NCI-H2081 (cell line): ENCODE results near the gene NHSL2.

Source experiments
- DNase-seq, 2 experiments: peaks; one replicate each; lab custom pipeline; 2025; lab: John Stamatoyannopoulos, UW

Gene NHSL2

GRCh38 chrX:72071213-72071612 lies 160.6 kb downstream of the NHSL2 start:
- no peak for DNase-seq

- DNase-seq: no peak
These were observed 163.0 kb downstream of the NHSL2 start for GRCh38 chrX:72073633-72074032.

GRCh38 chrX:72078411-72078810 lies 167.8 kb downstream of the NHSL2 start:
- DNase-seq: no peak

GRCh38 chrX:72079607-72080006 lies 169.0 kb downstream of the NHSL2 start:
- no peak for DNase-seq

GRCh38 chrX:72080150-72080549 lies 169.5 kb downstream of the NHSL2 start:
- no peak for DNase-seq

GRCh38 chrX:72080800-72081199 lies 170.2 kb downstream of the NHSL2 start:
- DNase-seq: no peak

GRCh38 chrX:72081605-72082320 lies 171.1 kb downstream of the NHSL2 start:
- DNase-seq: no peak

GRCh38 chrX:72083291-72083690 lies 172.6 kb downstream of the NHSL2 start:
- DNase-seq: no peak

- no peak for DNase-seq
These were observed 173.5 kb downstream of the NHSL2 start for GRCh38 chrX:72084114-72084513.

GRCh38 chrX:72086995-72087394 lies 176.3 kb downstream of the NHSL2 start:
- DNase-seq: no peak

GRCh38 chrX:72088761-72089160 lies 178.1 kb downstream of the NHSL2 start:
- DNase-seq: no peak

- DNase-seq: no peak
These were observed 178.6 kb downstream of the NHSL2 start for GRCh38 chrX:72089254-72089653.

- peak in 1 of 2 experiments; percentile 12 for DNase-seq
These were observed 184.2 kb downstream of the NHSL2 start for GRCh38 chrX:72094894-72095293.

- no peak for DNase-seq
These were observed 184.7 kb downstream of the NHSL2 start for GRCh38 chrX:72095370-72095769.

GRCh38 chrX:72097098-72097497 lies 186.5 kb downstream of the NHSL2 start:
- DNase-seq: no peak

GRCh38 chrX:72100051-72100755 lies 189.6 kb downstream of the NHSL2 start:
- DNase-seq: no peak

- no peak for DNase-seq
These were observed 190.2 kb downstream of the NHSL2 start for GRCh38 chrX:72100824-72101351.

- no peak for DNase-seq
These were observed 191.0 kb downstream of the NHSL2 start for GRCh38 chrX:72101597-72102037.

- no peak for DNase-seq
These were observed 191.5 kb downstream of the NHSL2 start for GRCh38 chrX:72102126-72102525.

GRCh38 chrX:72102760-72103159 lies 192.1 kb downstream of the NHSL2 start:
- DNase-seq: no peak

- no peak for DNase-seq
These were observed 194.8 kb downstream of the NHSL2 start for GRCh38 chrX:72105436-72105835.

GRCh38 chrX:72107320-72107719 lies 196.7 kb downstream of the NHSL2 start:
- DNase-seq: no peak

GRCh38 chrX:72107841-72108595 lies 197.4 kb downstream of the NHSL2 start:
- DNase-seq: no peak
